HEK293 (cell line): ENCODE data around the gene HGFAC.

Experiments
- CTCF ChIA-PET: fragments of 350-600 bp; formaldehyde crosslinking; extraction: SDS; loops from one replicate; lab custom pipeline; 2021; ENCODE audit warnings: antibody characterized with exemption; lab: Yijun Ruan, JAX
- POLR2A ChIA-PET: fragments of 300-600 bp; formaldehyde crosslinking; extraction: SDS; loops from one replicate; lab custom pipeline; 2020; ENCODE audit warnings: antibody characterized with exemption, inconsistent platforms; lab: Yijun Ruan, JAX
- H3K27ac ChIP-seq: fragments of 200-500 bp; sonication (Bioruptor generic); 2 replicates; pipeline ENCODE4 v1.5.1; 2014; ENCODE audit warnings: low read depth, low read length, control low read depth, inconsistent platforms; ENCODE audit errors: extremely low read depth
- H3K36me3 ChIP-seq, 2 experiments: fragments of 200-500 bp in 1 of 2; sonication (Bioruptor generic) in 1 of 2; 1 replicate in 1 of 2; 2 replicates in 1 of 2; pipeline ENCODE4 v1.5.1; 2014 to 2017; ENCODE audit warnings: inconsistent platforms in 2 of 2, low read length in 2 of 2; ENCODE audit not compliant: control insufficient read depth in 2 of 2, insufficient read depth in 1 of 2
- H3K4me1 ChIP-seq: fragments of 200-500 bp; sonication (Bioruptor generic); 2 replicates; pipeline ENCODE4 v1.5.1; 2014; ENCODE audit warnings: mild to moderate bottlenecking, low read length, inconsistent platforms; ENCODE audit not compliant: control insufficient read depth, insufficient read depth
- H3K4me3 ChIP-seq: 2 replicates; pipeline ENCODE4 v1.5.1; 2011; ENCODE audit warnings: low read depth, mild to moderate bottlenecking, control low read depth, low read length, moderate library complexity
- H3K9me3 ChIP-seq: fragments of 200-500 bp; sonication (Bioruptor generic); 2 replicates; pipeline ENCODE4 v1.5.1; 2014; ENCODE audit warnings: low read depth, low read length, inconsistent platforms; ENCODE audit not compliant: control insufficient read depth, insufficient read depth
- HOXC10 ChIP-seq: sonication (generic); formaldehyde crosslinking; IDR thresholded peaks from 2 replicates; pipeline ENCODE4 v1.8.1; 2023; ENCODE audit warnings: mild to moderate bottlenecking, missing genetic modification reagents
- HOXD13 ChIP-seq: sonication (generic); formaldehyde crosslinking; IDR thresholded peaks from 2 replicates; pipeline ENCODE4 v1.8.0; 2022; ENCODE audit warnings: missing genetic modification reagents, borderline replicate concordance
- IKZF3 ChIP-seq: fragments of 450-650 bp; IDR thresholded peaks from 2 replicates; pipeline ENCODE4 v1.5.0; 2018; ENCODE audit warnings: missing biosample characterization, mild to moderate bottlenecking, missing genetic modification characterization, moderate library complexity
- SCRT2 ChIP-seq: fragments of 450-650 bp; formaldehyde crosslinking; IDR thresholded peaks from 2 replicates; pipeline ENCODE4 v1.5.1; 2016; ENCODE audit warnings: missing biosample characterization, missing genetic modification characterization
- WT1 ChIP-seq: fragments of 450-650 bp; formaldehyde crosslinking; IDR thresholded peaks from 2 replicates; pipeline ENCODE4 v1.5.1; 2016; ENCODE audit warnings: missing biosample characterization, missing genetic modification characterization
- ZBTB11 ChIP-seq: fragments of 450-650 bp; formaldehyde crosslinking; conservative IDR thresholded peaks from 2 replicates; pipeline ENCODE4 v1.5.1; 2016; ENCODE audit warnings: low read depth, missing biosample characterization, missing genetic modification characterization
- ZBTB17 ChIP-seq: fragments of 450-650 bp; formaldehyde crosslinking; IDR thresholded peaks from 2 replicates; pipeline ENCODE4 v1.5.1; 2016; ENCODE audit warnings: missing biosample characterization, missing genetic modification characterization
- ZFP37 ChIP-seq: fragments of 450-650 bp; formaldehyde crosslinking; IDR thresholded peaks from 2 replicates; pipeline ENCODE4 v1.5.1; 2016; ENCODE audit warnings: missing biosample characterization, missing genetic modification characterization
- ZNF138 ChIP-seq: fragments of 450-650 bp; formaldehyde crosslinking; IDR thresholded peaks from 2 replicates; pipeline ENCODE4 v1.5.1; 2016; ENCODE audit warnings: missing biosample characterization, missing genetic modification characterization, borderline replicate concordance
- ZNF157 ChIP-seq: fragments of 450-650 bp; formaldehyde crosslinking; IDR thresholded peaks from 2 replicates; pipeline ENCODE4 v1.5.1; 2016; ENCODE audit warnings: missing biosample characterization, missing genetic modification characterization
- ZNF19 ChIP-seq: fragments of 450-650 bp; formaldehyde crosslinking; IDR thresholded peaks from 2 replicates; pipeline ENCODE4; 2016; ENCODE audit warnings: missing biosample characterization, missing genetic modification characterization, low read depth
- ZNF223 ChIP-seq: fragments of 450-650 bp; formaldehyde crosslinking; IDR thresholded peaks from 2 replicates; pipeline ENCODE4 v1.5.1; 2016; ENCODE audit warnings: missing biosample characterization, missing genetic modification characterization
- ZNF280C ChIP-seq: fragments of 450-650 bp; formaldehyde crosslinking; IDR thresholded peaks from 2 replicates; pipeline ENCODE4 v1.5.1; 2016; ENCODE audit warnings: missing biosample characterization, missing genetic modification characterization
- ZNF350 ChIP-seq: fragments of 450-650 bp; formaldehyde crosslinking; IDR thresholded peaks from 2 replicates; pipeline ENCODE4 v1.5.0; 2017; ENCODE audit warnings: missing biosample characterization, mild to moderate bottlenecking, missing genetic modification characterization
- ZNF362 ChIP-seq: fragments of 450-650 bp; formaldehyde crosslinking; IDR thresholded peaks from 2 replicates; pipeline ENCODE4 v1.5.1; 2016; ENCODE audit warnings: missing biosample characterization, missing genetic modification characterization
- ZNF544 ChIP-seq: fragments of 450-650 bp; formaldehyde crosslinking; IDR thresholded peaks from 2 replicates; pipeline ENCODE4 v1.5.0; 2017; ENCODE audit warnings: missing biosample characterization, missing genetic modification characterization
- ZNF639 ChIP-seq: fragments of 450-650 bp; formaldehyde crosslinking; IDR thresholded peaks from 2 replicates; pipeline ENCODE4 v1.5.1; 2016; ENCODE audit warnings: missing biosample characterization, missing genetic modification characterization
- ZNF645 ChIP-seq: fragments of 450-650 bp; formaldehyde crosslinking; IDR thresholded peaks from 2 replicates; pipeline ENCODE4; 2016; ENCODE audit warnings: missing biosample characterization, missing genetic modification characterization
- ZNF843 ChIP-seq: fragments of 450-650 bp; formaldehyde crosslinking; IDR thresholded peaks from 2 replicates; pipeline ENCODE4 v1.5.1; 2016; ENCODE audit warnings: missing biosample characterization, missing genetic modification characterization
- ZXDB ChIP-seq: fragments of 450-650 bp; formaldehyde crosslinking; IDR thresholded peaks from 2 replicates; pipeline ENCODE4 v1.5.1; 2016; ENCODE audit warnings: missing biosample characterization, missing genetic modification characterization

Gene HGFAC

GRCh38 chr4:3464349-3464905 lies 22.7 kb downstream of the HGFAC start:
- CTCF ChIA-PET = no interaction called here
- H3K4me1 ChIP-seq = no peaks in the 10 kb centered on the region
- POLR2A ChIA-PET = no interaction called here
- H3K27ac ChIP-seq = no peak overlapping the region
- no peaks in the 10 kb centered on the region for H3K36me3 ChIP-seq
- no peaks in the 10 kb centered on the region for H3K9me3 ChIP-seq
- no peak overlapping the region for H3K4me3 ChIP-seq
- TF ChIP-seq ZNF645 (tag by site-specific recombination) = no peak
- no peak for TF ChIP-seq ZNF138
- no peak for TF ChIP-seq ZNF157 (tag by site-specific recombination)
- TF ChIP-seq ZNF19 (tag by site-specific recombination) = no peak
- no peak for TF ChIP-seq ZBTB17 (tag by site-specific recombination)
- no peak for TF ChIP-seq HOXC10 (CRISPR knock-in tag)
- no peak for TF ChIP-seq ZNF639
- no peak for TF ChIP-seq WT1

GRCh38 chr4:3464911-3465697 lies 23.3 kb downstream of the HGFAC start:
- TF ChIP-seq ZNF223 (tag by site-specific recombination) (no peak), ZFP37 (no peak)
- no peak overlapping the region for H3K27ac ChIP-seq
- no peaks in the 10 kb centered on the region for H3K4me1 ChIP-seq
- ChIA-PET CTCF (no interaction called here), POLR2A (no interaction called here)
- no peak overlapping the region for H3K4me3 ChIP-seq
- no peaks in the 10 kb centered on the region for H3K36me3 ChIP-seq
- no peaks in the 10 kb centered on the region for H3K9me3 ChIP-seq

- POLR2A ChIA-PET = no interaction called here
- H3K4me1 ChIP-seq = no peaks in the 10 kb centered on the region
- CTCF ChIA-PET = interaction anchor here (0.9 kb wide), 1 partner anchor 14 kb away, joined by 4 read pairs; no protein-coding TSS in a partner anchor
- H3K27ac ChIP-seq = no peak overlapping the region
- no peaks in the 10 kb centered on the region for H3K36me3 ChIP-seq
- no peak overlapping the region for H3K4me3 ChIP-seq
- no peaks in the 10 kb centered on the region for H3K9me3 ChIP-seq
- TF ChIP-seq ZNF280C (tag by site-specific recombination) (no peak), ZNF843 (no peak), ZNF362 (tag by site-specific recombination) (no peak), ZXDB (tag by site-specific recombination) (no peak), ZNF544 (tag by site-specific recombination) (no peak), ZNF350 (no peak), SCRT2 (no peak), HOXD13 (no peak), IKZF3 (tag by site-specific recombination) (no peak), ZBTB11 (tag by site-specific recombination) (no peak)
Observed at GRCh38 chr4:3465698-3466671, 24.2 kb downstream of the HGFAC start.
